LNCaP clone FGC (cell line): Measurements from ENCODE around the gene PPP1R37.
"Not testable (repeated sequence)": the region's sequence is repeated elsewhere in the genome, so short reads cannot be mapped to it uniquely, and the experiment has no call there.

ENCODE experiments used
- DNase-seq: peaks from one replicate; pipeline ENCODE4 v3.0.0-alpha.2; 2011; ENCODE audit warnings: low read depth
- H3K4me3 ChIP-seq: 2 replicates; pipeline ENCODE4 v1.5.1; 2011; ENCODE audit warnings: mild to moderate bottlenecking, low read depth, low read length, control low read depth
- CTCF ChIP-seq: IDR thresholded peaks from 2 replicates; pipeline ENCODE4 v1.5.1; 2012; ENCODE audit warnings: mild to moderate bottlenecking; ENCODE audit not compliant: control insufficient read depth, insufficient read depth; ENCODE audit errors: extremely low read depth

PPP1R37 gene

GRCh38 chr19:45100201-45100600 is 7.2 kb downstream of the PPP1R37 start:
- no peak for TF ChIP-seq CTCF
- H3K4me3 ChIP-seq, result no peak overlapping the region
- DNase-seq, result no peak

- no peak overlapping the region for H3K4me3 ChIP-seq
- no peak for TF ChIP-seq CTCF
- DNase-seq, result no peak
These were observed 7.9 kb downstream of the PPP1R37 start for GRCh38 chr19:45100846-45101252.

GRCh38 chr19:45101806-45102205 is 8.8 kb downstream of the PPP1R37 start:
- TF ChIP-seq CTCF, result no peak
- no peak overlapping the region for H3K4me3 ChIP-seq
- no peak for DNase-seq

- no peak overlapping the region for H3K4me3 ChIP-seq
- TF ChIP-seq CTCF, result no peak
These were observed 9.5 kb downstream of the PPP1R37 start for GRCh38 chr19:45102481-45102880.

GRCh38 chr19:45103156-45103507 is 10.2 kb downstream of the PPP1R37 start:
- H3K4me3 ChIP-seq, result no peak overlapping the region

More at GRCh38 chr19:45102481-45102880, 9.5 kb downstream of the PPP1R37 start:
- DNase-seq, result no peak

GRCh38 chr19:45103508-45104319 is 10.7 kb downstream of the PPP1R37 start:
- DNase-seq, result no peak
- no peak overlapping the region for H3K4me3 ChIP-seq
- TF ChIP-seq CTCF, result no peak

More at GRCh38 chr19:45103156-45103507, 10.2 kb downstream of the PPP1R37 start:
- TF ChIP-seq CTCF, result no peak
- DNase-seq, result no peak

GRCh38 chr19:45104658-45105349 is 11.8 kb downstream of the PPP1R37 start:
- no peak overlapping the region for H3K4me3 ChIP-seq
- no peak for TF ChIP-seq CTCF
- DNase-seq, result no peak

GRCh38 chr19:45106363-45106762 is 13.4 kb downstream of the PPP1R37 start:
- not testable (repeated sequence) for H3K4me3 ChIP-seq, DNase-seq
